Myocyte (in vitro differentiated cells): ENCODE data around the gene CDNF. TPM values are rescaled to one million over a fixed set of nuclear protein-coding genes. Genes with fewer than 3 reads are reported as not detected.
A peak's percentile ranks its signal among the peaks of the same experiment; 100 is the strongest.

Source experiments
- DNase-seq: peaks from one replicate; pipeline ENCODE4 v3.0.0-alpha.2; 2012; ENCODE audit warnings: low read depth
- total RNA-seq: library from RNA; depleted of rRNA; stranded (reverse); fragments of >200 nt; gene quantifications from 2 replicates; pipeline ENCODE4 v1.2.3, GENCODE V29; 2014

CDNF gene
- total RNA-seq, 1 donor from 2014 or later = 0.88 TPM

GRCh38 chr10:14798636-14799035 lies 39.2 kb downstream of the CDNF start:
- no peak for DNase-seq

- DNase-seq = no peak
These were observed 49.9 kb downstream of the CDNF start for GRCh38 chr10:14787938-14788337.

- no peak for DNase-seq
These were observed 53.3 kb downstream of the CDNF start for GRCh38 chr10:14784459-14785055.

- DNase-seq = no peak
These were observed 55.0 kb downstream of the CDNF start for GRCh38 chr10:14782691-14783363.

- no peak for DNase-seq
These were observed 56.1 kb downstream of the CDNF start for GRCh38 chr10:14781763-14782162.

- DNase-seq = no peak
These were observed 58.7 kb downstream of the CDNF start for GRCh38 chr10:14779001-14779651.

- no peak for DNase-seq
These were observed 61.3 kb downstream of the CDNF start for GRCh38 chr10:14776546-14776945.

GRCh38 chr10:14775656-14776055 lies 62.2 kb downstream of the CDNF start:
- no peak for DNase-seq

- peak; percentile 6 for DNase-seq
These were observed 63.0 kb downstream of the CDNF start, which contains the start of gene FAM107B for GRCh38 chr10:14774797-14775196. FAM107B (minus strand) TSS chr10:14774897; CDS start chr10:14774663, 234 bp downstream.

- DNase-seq = no peak
These were observed 63.6 kb downstream of the CDNF start for GRCh38 chr10:14774214-14774580.

GRCh38 chr10:14773551-14774213 lies 64.2 kb downstream of the CDNF start:
- DNase-seq = no peak

- no peak for DNase-seq
These were observed 65.4 kb downstream of the CDNF start for GRCh38 chr10:14772399-14772798.

- DNase-seq = no peak
These were observed 66.9 kb downstream of the CDNF start for GRCh38 chr10:14770927-14771326.

Other genes with a start within 250 kb of the CDNF start
- 11.8 and 19.8 TPM in 2 replicates for gene FAM107B, start 63.1 kb downstream of the CDNF start, total RNA-seq
- 20.8 and 23.7 TPM in 2 replicates for gene HSPA14, start 269 bp upstream of the CDNF start, total RNA-seq
- 15.2 and 15.9 TPM in 2 replicates for gene MSANTD7, start 269 bp upstream of the CDNF start, total RNA-seq
- gene SUV39H2, start 40.8 kb upstream of the CDNF start, total RNA-seq = 8.8 and 10.3 TPM in 2 replicates
- gene DCLRE1C, start 116.1 kb upstream of the CDNF start, total RNA-seq = 6.8 and 7.0 TPM in 2 replicates
- gene MEIG1, start 121.4 kb upstream of the CDNF start, total RNA-seq = not detected in 2 replicates
- gene OLAH, start 205.9 kb upstream of the CDNF start, total RNA-seq = not detected in 2 replicates